Small intestine (tissue), 7 donors: Measurements from ENCODE around the gene PRSS22. TPM values are rescaled to one million over a fixed set of nuclear protein-coding genes. Genes with fewer than 3 reads are reported as not detected.

Experiments used
- DNase-seq, 2 donors: peaks; one replicate each; pipeline versions ENCODE4 v3.0.0 to v3.0.0-alpha.2; 2013
- FAIRE-seq: peaks from 2 replicates; lab custom pipeline; 2012; peaks lifted over from hg19 to GRCh38; lab: Jason Lieb, UNC
- H3K27ac ChIP-seq, 3 donors: one replicate each; pipeline ENCODE4 v1.5.1; 2013; ENCODE audit warnings: low read length in 2 of 3, mild to moderate bottlenecking in 2 of 3, control low read depth in 1 of 3, inconsistent platforms in 1 of 3, low read depth in 1 of 3, moderate library complexity in 1 of 3
- H3K27me3 ChIP-seq, 3 donors: one replicate each; pipeline ENCODE4 v1.6.1; 2013; ENCODE audit warnings: low read length in 3 of 3, inconsistent platforms in 1 of 3; ENCODE audit not compliant: control insufficient read depth in 3 of 3, insufficient read depth in 3 of 3
- H3K36me3 ChIP-seq, 3 donors: one replicate each; pipeline ENCODE4 v1.6.1; 2013; ENCODE audit warnings: low read length in 3 of 3, inconsistent platforms in 1 of 3, low read depth in 1 of 3, mild to moderate bottlenecking in 1 of 3, moderate library complexity in 1 of 3; ENCODE audit not compliant: control insufficient read depth in 3 of 3, insufficient read depth in 2 of 3
- H3K4me1 ChIP-seq, 3 donors: one replicate each; pipeline ENCODE4 v1.6.1; 2013; ENCODE audit warnings: low read length in 2 of 3, inconsistent platforms in 1 of 3, low read depth in 1 of 3, mild to moderate bottlenecking in 1 of 3, moderate library complexity in 1 of 3; ENCODE audit not compliant: control insufficient read depth in 3 of 3, insufficient read depth in 2 of 3
- H3K4me3 ChIP-seq, 3 donors: one replicate each; pipeline ENCODE4 v1.5.1; 2013; ENCODE audit warnings: low read length in 3 of 3, control low read depth in 1 of 3, inconsistent platforms in 1 of 3, low read depth in 1 of 3, mild to moderate bottlenecking in 1 of 3, moderate library complexity in 1 of 3
- H3K9me3 ChIP-seq, 2 donors: one replicate each; pipeline ENCODE4 v1.6.1; 2013; ENCODE audit warnings: low read depth in 1 of 2, low read length in 1 of 2; ENCODE audit not compliant: control insufficient read depth in 2 of 2, insufficient read depth in 1 of 2
- WGBS, 3 donors: extraction: QIAGEN DNeasy Blood & Tissue Kit; methylation state at CpG; one replicate each; pipeline ENCODE4 v1.1.7; 2013; 5-methylcytosine and 5-hydroxymethylcytosine counted together
- polyA plus RNA-seq, 4 donors: library from polyadenylated mRNA; stranded (reverse) in 3 of 4; unstranded in 1 of 4; fragments of 200-250 nt in 3 of 4; fragments of 120-200 nt in 1 of 4; gene quantifications; one replicate each; pipeline versions ENCODE4 v1.2.1 to v1.2.3, GENCODE V29; 2013
- donor health status: healthy with polysubstance abuse.
- donor health status: control.
- donor health status: control.
- donor health status: Bipolar disorder and iron deficiency.
- donor health status: healthy.

Gene PRSS22
- polyA plus RNA-seq, 4 donors, result 0.45 to 3.9 (median 1.1) TPM

GRCh38 chr16:2825906-2826305 is 32.1 kb downstream of the PRSS22 start:
- DNase-seq (no peak), FAIRE-seq (no peak)
- Histone ChIP-seq H3K4me1 (peaks cover 0 to 14% (median 0%) of the 10 kb centered on the region in 3 donors), H3K27me3 (peaks cover 0 to 4% (median 0%) of the 10 kb centered on the region in 3 donors), H3K4me3 (no peak overlapping the region), H3K36me3 (no peaks in the 10 kb centered on the region), H3K9me3 (peaks cover 0 to 4% of the 10 kb centered on the region in 2 donors), H3K27ac (no peak overlapping the region)
- WGBS, 3 donors, result 81 to 84% (median 81%) methylated on average over 11 of the region's 11 CpGs

- Histone ChIP-seq H3K4me3 (no peak overlapping the region), H3K27ac (no peak overlapping the region), H3K9me3 (no peaks in the 10 kb centered on the region), H3K4me1 (peaks cover 0 to 8% (median 0%) of the 10 kb centered on the region in 3 donors), H3K27me3 (peaks cover 0 to 4% (median 0%) of the 10 kb centered on the region in 3 donors), H3K36me3 (no peaks in the 10 kb centered on the region)
- FAIRE-seq (no peak), DNase-seq (peak in 1 of 2 donors; percentile 51)
- WGBS, 3 donors, result 33 to 67% (median 61%) methylated on average over 26 of the region's 26 CpGs
Measured at GRCh38 chr16:2825049-2825742, 32.8 kb downstream of the PRSS22 start.

- peaks cover 0 to 2% (median 0%) of the 10 kb centered on the region in 3 donors for H3K4me1 ChIP-seq
- H3K4me3 ChIP-seq, result no peak overlapping the region
- no peak overlapping the region for H3K27ac ChIP-seq
- H3K27me3 ChIP-seq, result peaks cover 0 to 4% (median 0%) of the 10 kb centered on the region in 3 donors
- 86 to 93% (median 89%) methylated on average over 10 of the region's 10 CpGs for WGBS, 3 donors
- DNase-seq, result no peak
- no peaks in the 10 kb centered on the region for H3K36me3 ChIP-seq
- FAIRE-seq, result no peak
- no peaks in the 10 kb centered on the region for H3K9me3 ChIP-seq
Measured at GRCh38 chr16:2824626-2825025, 33.3 kb downstream of the PRSS22 start.

GRCh38 chr16:2822496-2822895 is 35.5 kb downstream of the PRSS22 start:
- DNase-seq (no peak), FAIRE-seq (no peak)
- no peak overlapping the region for H3K27ac ChIP-seq
- H3K9me3 ChIP-seq, result no peaks in the 10 kb centered on the region
- no peaks in the 10 kb centered on the region for H3K36me3 ChIP-seq
- no peak overlapping the region for H3K4me3 ChIP-seq
- peaks cover 0 to 4% (median 0%) of the 10 kb centered on the region in 3 donors for H3K27me3 ChIP-seq
- 66 to 71% (median 71%) methylated on average over 4 of the region's 4 CpGs for WGBS, 3 donors
- no peaks in the 10 kb centered on the region for H3K4me1 ChIP-seq

DNA sequence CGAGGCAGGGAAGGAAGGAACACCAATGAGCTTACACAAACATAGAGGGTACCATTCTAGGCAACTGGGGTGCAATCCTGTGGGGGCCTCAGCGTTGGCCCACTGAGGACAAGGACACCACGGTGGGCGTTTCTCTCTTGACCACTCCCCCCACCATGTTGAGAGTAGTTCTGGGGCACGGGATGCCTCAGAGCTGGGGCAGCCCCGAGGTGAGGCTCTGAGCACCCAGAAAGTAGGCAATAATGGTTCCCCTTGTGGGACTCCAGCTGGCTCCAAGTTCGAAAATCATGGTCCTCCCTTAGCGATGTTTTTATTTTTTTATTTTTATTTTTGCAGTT is 35.8 kb downstream of the PRSS22 start:
- peaks cover 0 to 4% (median 0%) of the 10 kb centered on the region in 3 donors for H3K27me3 ChIP-seq
- WGBS, 3 donors, result 66 to 75% (median 71%) methylated on average over 8 of the region's 8 CpGs
- H3K4me3 ChIP-seq, result no peak overlapping the region
- no peak overlapping the region for H3K27ac ChIP-seq
- H3K9me3 ChIP-seq, result no peaks in the 10 kb centered on the region
- FAIRE-seq (no peak), DNase-seq (no peak)
- H3K36me3 ChIP-seq, result no peaks in the 10 kb centered on the region
- H3K4me1 ChIP-seq, result no peaks in the 10 kb centered on the region

GRCh38 chr16:2821487-2822157 is 36.3 kb downstream of the PRSS22 start:
- Histone ChIP-seq H3K9me3 (no peaks in the 10 kb centered on the region), H3K27ac (no peak overlapping the region), H3K4me3 (no peak overlapping the region), H3K4me1 (no peaks in the 10 kb centered on the region), H3K27me3 (peaks cover 0 to 4% (median 0%) of the 10 kb centered on the region in 3 donors), H3K36me3 (no peaks in the 10 kb centered on the region)
- no peak for DNase-seq
- FAIRE-seq, result no peak
- WGBS, 3 donors, result 79 to 80% (median 79%) methylated on average over 9 of the region's 9 CpGs

GRCh38 chr16:2820836-2821486 is 37.0 kb downstream of the PRSS22 start:
- no peak overlapping the region for H3K27ac ChIP-seq
- DNase-seq (no peak), FAIRE-seq (no peak)
- H3K9me3 ChIP-seq, result no peaks in the 10 kb centered on the region
- H3K4me1 ChIP-seq, result no peaks in the 10 kb centered on the region
- H3K4me3 ChIP-seq, result no peak overlapping the region
- H3K36me3 ChIP-seq, result no peaks in the 10 kb centered on the region
- H3K27me3 ChIP-seq, result peaks cover 0 to 4% (median 0%) of the 10 kb centered on the region in 3 donors
- 69 to 76% (median 75%) methylated on average over 13 to 14 of the region's 14 CpGs for WGBS, 3 donors

GRCh38 chr16:2819939-2820835 is 37.8 kb downstream of the PRSS22 start:
- Histone ChIP-seq H3K27ac (no peak overlapping the region), H3K27me3 (peaks cover 0 to 9% (median 0%) of the 10 kb centered on the region in 3 donors), H3K9me3 (no peaks in the 10 kb centered on the region), H3K4me3 (no peak overlapping the region), H3K4me1 (peaks cover 0 to 6% (median 0%) of the 10 kb centered on the region in 3 donors), H3K36me3 (no peaks in the 10 kb centered on the region)
- DNase-seq (no peak), FAIRE-seq (no peak)
- WGBS, 3 donors, result 74 to 78% (median 75%) methylated on average over 17 of the region's 17 CpGs
